Caco-2 (cell line): ENCODE data around the gene UBE2D3. TPM values are rescaled to one million over a fixed set of nuclear protein-coding genes. Genes with fewer than 3 reads are reported as not detected.

Experiments used
- BruUV-seq: library from RNA; stranded (reverse); fragments of 400-500 nt; replicated peaks from 2 replicates; lab custom pipeline; 2021; lab: Mats Ljungman, UMichigan
- CTCF ChIA-PET: fragments of 300-600 bp; sonication (Branson Sonifier 250); formaldehyde crosslinking; loops from one replicate; lab custom pipeline; 2022; ENCODE audit warnings: antibody characterized with exemption; lab: Charles Lee
- POLR2A ChIA-PET: fragments of 300-600 bp; sonication (Branson Sonifier 250); formaldehyde crosslinking; loops from one replicate; lab custom pipeline; 2022; ENCODE audit warnings: antibody characterized with exemption; lab: Charles Lee
- DNase-seq, 2 experiments: peaks; one replicate each; pipeline versions ENCODE4 v3.0.0 to v3.0.0-alpha.2; 2020 to 2022
- H3K27me3 ChIP-seq: replicated peaks from 2 replicates; pipeline ENCODE4 v1.6.0; 2011; ENCODE audit warnings: low read length; ENCODE audit not compliant: control insufficient read depth, insufficient read depth
- H3K36me3 ChIP-seq: 2 replicates; pipeline ENCODE4 v1.5.1; 2011; ENCODE audit warnings: low read length; ENCODE audit not compliant: control insufficient read depth, insufficient read depth
- H3K4me1 ChIP-seq: fragments of 250-450 bp; sonication (Bioruptor Pico); 2 replicates; pipeline ENCODE4 v1.5.1; 2020; ENCODE audit warnings: mild to moderate bottlenecking
- H3K4me3 ChIP-seq: 2 replicates; pipeline ENCODE4 v1.5.1; 2011; ENCODE audit warnings: low read depth, mild to moderate bottlenecking, control low read depth, low read length
- H3K9me3 ChIP-seq: fragments of 250-450 bp; sonication (Bioruptor Pico); 2 replicates; pipeline ENCODE4 v1.5.1; 2020; ENCODE audit warnings: mild to moderate bottlenecking, moderate library complexity
- H3K27ac Mint-ChIP-seq: one replicate; pipeline ENCODE4 v1.8.0; 2022; ENCODE audit warnings: mixed read lengths; ENCODE audit not compliant: unreplicated experiment
- H3K27me3 Mint-ChIP-seq: one replicate; pipeline ENCODE4 v1.8.0; 2022; ENCODE audit warnings: mixed read lengths; ENCODE audit not compliant: insufficient read depth, unreplicated experiment
- H3K36me3 Mint-ChIP-seq: one replicate; pipeline ENCODE4 v1.8.0; 2022; ENCODE audit warnings: mild to moderate bottlenecking, mixed read lengths; ENCODE audit not compliant: insufficient read depth, unreplicated experiment
- H3K4me1 Mint-ChIP-seq: one replicate; pipeline ENCODE4 v1.8.0; 2022; ENCODE audit warnings: low read depth, mixed read lengths; ENCODE audit not compliant: unreplicated experiment
- H3K4me3 Mint-ChIP-seq: one replicate; pipeline ENCODE4 v1.8.0; 2022; ENCODE audit warnings: mild to moderate bottlenecking, moderate library complexity, mixed read lengths; ENCODE audit not compliant: unreplicated experiment
- H3K9me3 Mint-ChIP-seq: one replicate; pipeline ENCODE4 v1.8.0; 2022; ENCODE audit warnings: mixed read lengths; ENCODE audit not compliant: unreplicated experiment
- intact Hi-C: fragments of 100-400 bp; cut with micrococcal nuclease; formaldehyde crosslinking; loops from one replicate; pipeline ENCODE4 v1.10.0; 2022; ENCODE audit not compliant: unreplicated experiment
- total RNA-seq: library from RNA; stranded (reverse); gene quantifications from 2 replicates; pipeline ENCODE4 v1.2.3, GENCODE V29; 2022
- TF ChIP-seq, protein P1 (sequence below), 2 experiments: fragments of 200-600 bp in 1 of 2; IDR thresholded peaks; 1 replicate in 1 of 2; 2 replicates in 1 of 2; pipeline versions ENCODE4 v1.5.1 to v1.8.0; 2011 to 2022; ENCODE audit warnings: antibody characterized with exemption in 1 of 2, control low read depth in 1 of 2, inconsistent platforms in 1 of 2, low read depth in 1 of 2, low read length in 1 of 2, mild to moderate bottlenecking in 1 of 2, moderate library complexity in 1 of 2; ENCODE audit not compliant: insufficient read depth in 1 of 2, severe bottlenecking in 1 of 2, unreplicated experiment in 1 of 2

The UBE2D3 gene
- total RNA-seq, 1 experiment from 2014 or later: 305 TPM

DNA sequence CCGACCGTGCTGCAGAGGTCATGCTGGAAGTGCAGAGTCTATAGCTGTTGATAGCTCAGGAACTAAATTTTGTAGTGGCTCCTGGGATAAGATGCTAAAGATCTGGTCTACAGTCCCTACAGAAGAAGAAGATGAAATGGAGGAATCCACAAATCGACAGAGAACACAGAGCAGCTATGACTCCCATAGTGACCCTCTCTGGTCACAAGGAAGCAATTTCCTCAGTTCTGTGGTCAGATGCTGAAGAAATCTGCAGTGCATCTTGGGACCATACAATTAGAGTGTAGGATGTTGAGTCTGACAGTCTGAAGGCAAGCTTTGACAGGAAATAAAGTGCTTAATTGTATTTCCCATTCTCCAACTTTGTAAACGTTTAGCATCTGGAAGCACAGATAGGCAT is 75.4 kb downstream of the UBE2D3 start:
- Histone ChIP-seq H3K4me1 (no peaks in the 10 kb centered on the region), H3K4me3 (no peak overlapping the region), H3K9me3 (no peaks in the 10 kb centered on the region; the same call in 1 of the 2 replicates), H3K27me3 (no peaks in the 10 kb centered on the region), H3K36me3 (no peaks in the 10 kb centered on the region)
- no TSS peak for BruUV-seq
- Mint-ChIP-seq H3K27ac (no peak overlapping the region), H3K27me3 (no peaks in the 10 kb centered on the region), H3K36me3 (peaks cover 19% of the 10 kb centered on the region), H3K4me1 (no peaks in the 10 kb centered on the region), H3K4me3 (no peak overlapping the region), H3K9me3 (no peaks in the 10 kb centered on the region)
- CTCF ChIA-PET: no interaction called here
- no peak for DNase-seq
- POLR2A ChIA-PET: no interaction called here
- intact Hi-C loops: no loop called here
- TF ChIP-seq, protein P1, sequence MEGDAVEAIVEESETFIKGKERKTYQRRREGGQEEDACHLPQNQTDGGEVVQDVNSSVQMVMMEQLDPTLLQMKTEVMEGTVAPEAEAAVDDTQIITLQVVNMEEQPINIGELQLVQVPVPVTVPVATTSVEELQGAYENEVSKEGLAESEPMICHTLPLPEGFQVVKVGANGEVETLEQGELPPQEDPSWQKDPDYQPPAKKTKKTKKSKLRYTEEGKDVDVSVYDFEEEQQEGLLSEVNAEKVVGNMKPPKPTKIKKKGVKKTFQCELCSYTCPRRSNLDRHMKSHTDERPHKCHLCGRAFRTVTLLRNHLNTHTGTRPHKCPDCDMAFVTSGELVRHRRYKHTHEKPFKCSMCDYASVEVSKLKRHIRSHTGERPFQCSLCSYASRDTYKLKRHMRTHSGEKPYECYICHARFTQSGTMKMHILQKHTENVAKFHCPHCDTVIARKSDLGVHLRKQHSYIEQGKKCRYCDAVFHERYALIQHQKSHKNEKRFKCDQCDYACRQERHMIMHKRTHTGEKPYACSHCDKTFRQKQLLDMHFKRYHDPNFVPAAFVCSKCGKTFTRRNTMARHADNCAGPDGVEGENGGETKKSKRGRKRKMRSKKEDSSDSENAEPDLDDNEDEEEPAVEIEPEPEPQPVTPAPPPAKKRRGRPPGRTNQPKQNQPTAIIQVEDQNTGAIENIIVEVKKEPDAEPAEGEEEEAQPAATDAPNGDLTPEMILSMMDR (IDR thresholded peaks at IDR 0.05; ENCODE audit: insufficient read depth in 1 of 2, low read depth in 1 of 2, low read length in 1 of 2, severe bottlenecking in 1 of 2, unreplicated experiment in 1 of 2): no peak

Other genes with a start within 250 kb of the UBE2D3 start
- gene MANBA, start 66.6 kb downstream of the UBE2D3 start, total RNA-seq: 52.1 and 53.5 TPM in 2 replicates
- gene CISD2, start 41.4 kb upstream of the UBE2D3 start, total RNA-seq: 54.0 and 58.6 TPM in 2 replicates
- 1.7 TPM in 1 of 2 replicates, not detected in the other for gene SLC9B1, start 192.2 kb upstream of the UBE2D3 start, total RNA-seq
- 22.1 and 24.0 TPM in 2 replicates for gene SLC9B2, start 249.2 kb upstream of the UBE2D3 start, total RNA-seq